Raji (cell line): ENCODE measurements around the gene RARRES2.

Experiments
- POLR2A ChIP-seq: IDR thresholded peaks from 2 replicates; pipeline ENCODE4 v1.6.1; 2011; ENCODE audit warnings: low read depth, low read length, control low read depth; ENCODE audit not compliant: insufficient read depth

Gene RARRES2

GRCh38 chr7:150371131-150371995, 29.9 kb upstream of the RARRES2 start:
- no peak for TF ChIP-seq POLR2A

- TF ChIP-seq POLR2A: no peak
Measured at GRCh38 chr7:150370612-150371071, 29.2 kb upstream of the RARRES2 start.

- TF ChIP-seq POLR2A: no peak
Measured at GRCh38 chr7:150369748-150370501, 28.5 kb upstream of the RARRES2 start.

- peak; percentile 45; the same call in 1 of the 2 replicates for TF ChIP-seq POLR2A
Measured at GRCh38 chr7:150368884-150369747, 27.7 kb upstream of the RARRES2 start.

- peak; percentile 63 for TF ChIP-seq POLR2A
Measured at GRCh38 chr7:150368096-150368883, 26.9 kb upstream of the RARRES2 start, which contains the start of gene REPIN1. Gene REPIN1, plus strand, starts transcription at chr7:150368822. Its CDS starts 890 bp downstream, at chr7:150369712.

GRCh38 chr7:150367677-150368095, 26.3 kb upstream of the RARRES2 start:
- no peak; the same call in 1 of the 2 replicates for TF ChIP-seq POLR2A

GRCh38 chr7:150365673-150366398, 24.4 kb upstream of the RARRES2 start:
- TF ChIP-seq POLR2A: no peak

GRCh38 chr7:150365194-150365593, 23.8 kb upstream of the RARRES2 start:
- TF ChIP-seq POLR2A: no peak

- TF ChIP-seq POLR2A: no peak
Measured at GRCh38 chr7:150363872-150364271, 22.4 kb upstream of the RARRES2 start.

- TF ChIP-seq POLR2A: no peak
Measured at GRCh38 chr7:150363370-150363769, 21.9 kb upstream of the RARRES2 start.

- no peak for TF ChIP-seq POLR2A
Measured at GRCh38 chr7:150361807-150362621, 20.6 kb upstream of the RARRES2 start.

- no peak for TF ChIP-seq POLR2A
Measured at GRCh38 chr7:150361402-150361801, 20.0 kb upstream of the RARRES2 start.
